ENCODE results near the gene CHODL.

CHODL gene

GRCh38 chr21:18235545-18235944, 9.1 kb upstream of the CHODL start:
- no peak for TF ChIP-seq CTCF (IDR thresholded peaks at IDR 0.05; ENCODE audit: insufficient read depth, low read depth, low read length, missing control alignments)
- no peak overlapping the region for H3K4me3 ChIP-seq (ENCODE audit: low read depth, low read length)
- DNase-seq (ENCODE audit: low read depth) = no peak

GRCh38 chr21:18245464-18245967, 883 bp downstream of the CHODL start:
- H3K4me3 ChIP-seq (ENCODE audit: low read depth, low read length) = no peak overlapping the region
- no peak for DNase-seq (ENCODE audit: low read depth)
- TF ChIP-seq CTCF (IDR thresholded peaks at IDR 0.05; ENCODE audit: insufficient read depth, low read depth, low read length, missing control alignments) = no peak

GRCh38 chr21:18248171-18248570, 3.5 kb downstream of the CHODL start:
- no peak for TF ChIP-seq CTCF (IDR thresholded peaks at IDR 0.05; ENCODE audit: insufficient read depth, low read depth, low read length, missing control alignments)
- H3K4me3 ChIP-seq (ENCODE audit: low read depth, low read length) = no peak overlapping the region
- DNase-seq (ENCODE audit: low read depth) = no peak

- DNase-seq (ENCODE audit: low read depth) = no peak
- TF ChIP-seq CTCF (IDR thresholded peaks at IDR 0.05; ENCODE audit: insufficient read depth, low read depth, low read length, missing control alignments) = no peak
- no peak overlapping the region for H3K4me3 ChIP-seq (ENCODE audit: low read depth, low read length)
These were observed 5.0 kb downstream of the CHODL start for GRCh38 chr21:18249672-18250071.

- no peak overlapping the region for H3K4me3 ChIP-seq (ENCODE audit: low read depth, low read length)
- no peak for DNase-seq (ENCODE audit: low read depth)
- no peak for TF ChIP-seq CTCF (IDR thresholded peaks at IDR 0.05; ENCODE audit: insufficient read depth, low read depth, low read length, missing control alignments)
These were observed 6.4 kb downstream of the CHODL start for GRCh38 chr21:18251065-18251464.

GRCh38 chr21:18252256-18252655, 7.6 kb downstream of the CHODL start:
- no peak overlapping the region for H3K4me3 ChIP-seq (ENCODE audit: low read depth, low read length)
- DNase-seq (ENCODE audit: low read depth) = no peak
- TF ChIP-seq CTCF (IDR thresholded peaks at IDR 0.05; ENCODE audit: insufficient read depth, low read depth, low read length, missing control alignments) = no peak

- DNase-seq (ENCODE audit: low read depth) = no peak
- H3K4me3 ChIP-seq (ENCODE audit: low read depth, low read length) = no peak overlapping the region
- TF ChIP-seq CTCF (IDR thresholded peaks at IDR 0.05; ENCODE audit: insufficient read depth, low read depth, low read length, missing control alignments) = no peak
These were observed 8.0 kb downstream of the CHODL start for GRCh38 chr21:18252680-18253079.
